HK-2 (cell line): ENCODE data around the gene UNC5A.
A peak's percentile ranks its signal among the peaks of the same experiment; 100 is the strongest.

Experiments
- DNase-seq: peaks from one replicate; pipeline ENCODE4 v3.0.0-alpha.2; 2018; ENCODE audit not compliant: unreplicated experiment

Gene UNC5A

DNA sequence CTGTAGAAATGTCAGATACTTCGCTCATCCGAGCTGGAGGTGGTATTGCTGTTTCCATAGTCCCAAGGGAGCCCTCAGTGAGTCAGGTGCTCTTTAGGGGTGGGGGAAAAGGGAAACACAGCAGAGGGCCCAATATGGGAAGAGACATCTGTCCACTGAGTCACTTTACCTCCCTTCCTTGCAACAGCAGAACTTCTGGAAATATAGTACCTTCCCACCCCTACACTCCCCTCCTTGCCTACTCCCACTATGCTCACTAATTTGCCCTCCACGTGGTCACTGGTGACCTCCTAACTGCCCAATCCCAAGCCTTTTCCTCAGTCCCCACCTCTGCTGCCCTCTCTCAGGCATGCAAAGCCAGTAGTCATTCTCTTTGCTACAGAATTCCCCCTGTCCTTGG is 86.9 kb downstream of the UNC5A start:
- DNase-seq, result no peak

DNA sequence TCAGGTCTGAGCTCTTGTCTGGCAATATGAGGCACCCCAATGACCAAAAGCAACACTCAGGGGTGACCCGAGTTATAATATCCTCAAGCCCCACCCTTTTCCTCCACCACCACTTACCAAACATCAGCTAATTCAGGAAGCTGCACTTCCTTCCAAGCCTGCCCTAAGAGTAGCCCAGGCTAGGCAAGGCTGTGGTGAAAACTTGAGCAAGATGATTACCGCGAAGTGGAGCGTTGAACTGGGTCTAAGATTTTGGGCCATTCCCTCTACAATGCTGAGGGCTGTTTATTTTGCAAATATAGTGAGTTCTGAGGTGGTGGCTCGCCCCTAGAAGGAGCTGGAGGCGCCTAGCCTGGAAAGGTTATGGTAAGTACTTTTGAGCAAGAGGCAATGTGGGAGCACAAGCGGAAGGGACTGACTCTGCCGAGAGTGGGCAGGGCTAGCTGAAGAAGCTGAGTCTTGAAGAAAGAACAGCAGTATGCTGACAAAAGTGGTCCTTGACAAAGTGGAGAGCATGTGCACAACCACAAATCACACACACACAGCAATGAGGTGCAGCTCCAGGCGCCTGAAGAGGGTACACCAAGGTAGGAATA is 89.0 kb downstream of the UNC5A start, which contains the start of gene HK3:
TSS of gene HK3 (minus strand) at position 51 of the 596 bp plus-strand sequence. CDS start 3,187 bp downstream, outside the sequence.
- DNase-seq, result no peak

DNA sequence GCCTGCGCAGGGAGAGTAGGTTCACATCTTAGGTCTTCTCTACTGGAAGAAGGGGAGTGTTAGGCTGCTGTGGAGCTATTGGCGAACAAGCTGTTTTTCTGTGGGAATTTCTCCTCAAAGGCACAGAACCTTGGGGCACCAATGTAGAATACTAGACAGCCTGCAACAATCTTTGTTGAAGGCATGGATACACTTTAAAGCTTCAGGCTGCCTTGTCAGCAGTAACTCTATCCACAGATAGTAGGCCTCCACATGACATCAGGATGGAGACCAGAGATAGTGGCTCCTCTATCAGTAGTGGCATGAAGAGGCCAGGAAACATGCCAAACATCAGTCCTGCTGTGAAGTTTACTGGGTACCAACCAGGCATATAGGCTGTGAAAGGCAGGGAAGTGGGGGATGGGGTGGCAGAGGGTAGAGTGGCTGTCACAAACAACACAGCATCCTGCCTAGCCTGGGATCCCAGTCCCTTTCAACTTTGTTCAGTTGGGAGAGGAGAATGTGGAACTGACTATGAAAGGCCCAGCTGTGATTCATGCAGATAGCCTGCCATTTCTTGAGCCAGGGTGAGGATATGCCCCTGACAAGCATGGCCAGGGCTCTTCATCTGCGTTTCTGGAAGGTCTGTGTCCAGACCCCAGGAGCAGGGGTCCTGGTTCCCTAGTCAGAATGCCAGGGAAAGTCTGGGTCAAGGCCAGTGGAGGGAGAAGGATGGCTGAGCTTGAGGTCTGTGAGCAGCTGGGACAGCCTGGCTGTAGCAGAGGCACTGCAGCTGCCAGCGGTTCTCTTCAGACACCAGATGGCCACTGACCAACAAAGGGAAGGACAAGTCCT is 89.8 kb downstream of the UNC5A start:
- DNase-seq, result no peak

DNA sequence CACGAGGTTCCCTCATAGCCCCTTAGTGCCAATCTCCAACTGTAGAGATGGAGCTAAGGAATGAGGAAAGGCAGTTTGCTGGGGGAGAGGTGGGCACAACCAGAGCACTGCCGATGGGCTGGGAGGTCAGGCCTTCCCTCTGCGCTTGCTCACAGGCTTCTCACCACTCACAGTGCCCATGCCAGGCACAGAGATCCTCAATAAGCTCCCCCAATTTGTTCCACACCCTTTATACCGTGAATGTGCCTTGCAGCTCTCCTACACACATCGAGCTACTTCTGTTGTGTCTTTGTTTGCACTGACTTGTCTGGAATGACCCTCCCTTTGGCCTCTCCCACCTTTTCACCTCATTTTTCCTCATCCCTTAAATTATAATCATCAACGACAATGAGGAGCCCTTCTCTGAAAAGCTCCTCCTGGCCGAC is 90.4 kb downstream of the UNC5A start:
- no peak for DNase-seq

DNA sequence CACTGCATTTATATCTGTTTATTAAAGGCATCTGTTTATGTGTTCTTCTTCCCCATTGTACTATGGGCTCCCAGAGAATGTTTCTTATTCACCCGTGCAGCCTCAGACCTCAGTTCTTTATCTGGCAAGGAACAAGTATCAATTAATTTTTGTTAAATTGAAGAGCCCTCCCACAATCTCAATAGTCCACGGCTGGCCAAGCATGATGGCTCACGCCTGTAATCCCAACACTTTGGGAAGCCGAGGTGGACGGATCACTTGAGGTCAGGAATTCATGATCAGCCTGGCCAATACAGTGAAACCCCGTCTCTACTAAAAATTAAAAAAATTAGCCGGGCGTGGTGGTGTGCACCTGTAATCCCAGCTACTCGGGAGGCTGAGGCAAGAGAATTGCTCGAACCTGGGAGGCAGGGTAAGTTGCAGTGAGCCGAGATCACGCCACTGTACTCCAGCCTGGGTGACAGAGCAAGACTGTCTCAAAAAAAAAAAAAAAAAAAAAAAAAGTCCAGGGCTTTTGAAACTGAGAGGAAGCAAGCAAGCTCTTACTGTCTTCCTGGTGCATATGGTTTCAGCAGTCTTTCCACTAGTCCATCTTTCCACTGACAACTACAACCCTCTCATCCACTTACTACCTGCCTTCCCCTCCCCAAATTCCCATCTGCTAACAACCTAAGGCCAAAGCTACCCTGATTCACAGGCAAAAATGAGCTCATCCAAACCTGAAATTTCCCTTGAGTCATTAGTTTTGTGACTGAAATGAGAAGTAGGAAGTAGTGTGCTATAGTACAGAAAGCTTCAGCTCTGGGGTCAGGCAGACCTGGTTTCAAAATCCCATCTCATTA is 91.1 kb downstream of the UNC5A start:
- no peak for DNase-seq

DNA sequence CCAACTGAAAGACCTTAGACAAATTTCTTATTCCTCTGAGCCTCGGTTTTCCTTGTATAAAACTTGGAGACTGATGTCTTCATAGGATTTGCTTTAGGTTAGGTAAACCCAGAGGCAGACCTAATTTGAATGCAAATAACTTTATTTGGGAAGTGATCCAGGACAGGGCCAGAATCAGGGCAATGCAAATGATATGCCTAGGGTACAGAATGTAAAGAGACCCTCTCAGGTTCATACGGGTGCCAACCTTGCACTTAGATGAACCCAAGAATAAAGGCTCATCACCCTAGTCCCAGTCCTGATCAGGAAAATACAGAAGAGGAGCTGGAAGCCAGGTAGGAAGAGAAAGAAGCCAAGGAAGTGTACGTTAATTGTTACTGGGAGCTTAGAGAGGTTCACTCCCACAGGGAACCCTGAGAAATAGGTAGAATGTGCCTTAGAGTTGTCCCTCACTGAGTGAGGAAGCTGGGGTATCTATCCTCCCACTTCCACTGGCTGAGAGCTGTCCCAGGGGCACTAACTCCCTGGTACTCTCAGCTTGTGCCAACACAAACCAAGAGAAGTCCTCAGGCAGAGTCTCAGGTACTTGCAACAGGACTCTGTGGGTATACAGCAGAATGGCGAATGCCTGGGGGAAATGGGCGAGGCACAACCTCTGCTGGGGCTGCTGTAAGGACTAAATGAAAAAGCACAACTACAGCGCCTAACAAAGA is 91.9 kb downstream of the UNC5A start:
- no peak for DNase-seq

DNA sequence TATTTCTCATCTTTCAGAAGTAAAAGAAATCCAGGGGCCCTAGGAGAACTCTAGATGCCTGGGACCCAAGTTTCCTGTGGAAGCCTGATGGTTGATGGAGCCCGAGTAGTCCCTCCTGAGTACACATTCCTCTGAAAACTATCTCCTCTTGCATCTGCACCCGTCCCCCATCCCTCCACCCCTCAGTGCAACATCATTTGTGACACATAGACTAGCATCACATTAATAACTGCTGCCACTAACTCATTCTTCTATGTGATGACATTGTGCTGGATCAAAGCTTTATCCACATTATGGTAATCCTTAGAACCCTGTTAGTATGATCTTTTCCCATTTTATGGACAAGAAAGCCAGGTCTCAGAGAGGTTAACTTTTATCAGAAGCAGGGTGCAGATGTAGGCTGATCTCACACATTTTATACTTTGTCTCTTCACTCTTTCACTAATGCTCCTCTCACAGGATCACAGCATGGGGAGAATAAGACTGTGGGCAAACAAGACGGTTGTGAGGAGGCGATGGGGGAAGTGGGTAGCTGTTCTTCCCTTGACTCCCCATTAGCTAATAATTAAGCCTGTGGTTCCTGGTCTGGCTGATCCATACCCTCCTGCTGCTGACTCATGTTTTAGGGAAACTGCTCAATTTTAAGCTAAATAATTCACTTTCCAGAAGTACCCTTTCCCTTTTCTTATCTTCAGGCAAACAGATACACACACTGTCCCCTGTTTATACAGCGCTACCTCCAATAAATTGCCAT is 92.7 kb downstream of the UNC5A start:
- DNase-seq, result peak; percentile 35

DNA sequence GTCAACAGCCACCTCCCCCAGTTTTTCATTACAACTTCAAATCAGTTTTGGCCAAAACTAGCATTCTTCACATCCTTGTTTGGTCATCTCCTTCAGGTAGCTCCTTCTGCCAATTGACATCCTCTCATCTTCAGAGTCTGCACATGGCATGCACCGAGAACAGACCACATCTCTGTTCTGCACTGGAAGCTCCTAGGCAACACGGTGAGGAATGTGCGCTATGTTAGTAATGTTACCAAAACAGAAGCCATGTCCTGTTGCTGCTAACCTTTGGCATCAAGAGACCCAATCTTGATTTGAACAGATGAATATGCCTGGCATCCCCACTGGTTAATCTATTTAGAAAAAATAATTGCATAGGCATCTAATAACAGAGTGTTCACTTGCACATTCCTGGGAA is 93.9 kb downstream of the UNC5A start:
- peak; percentile 24 for DNase-seq

DNA sequence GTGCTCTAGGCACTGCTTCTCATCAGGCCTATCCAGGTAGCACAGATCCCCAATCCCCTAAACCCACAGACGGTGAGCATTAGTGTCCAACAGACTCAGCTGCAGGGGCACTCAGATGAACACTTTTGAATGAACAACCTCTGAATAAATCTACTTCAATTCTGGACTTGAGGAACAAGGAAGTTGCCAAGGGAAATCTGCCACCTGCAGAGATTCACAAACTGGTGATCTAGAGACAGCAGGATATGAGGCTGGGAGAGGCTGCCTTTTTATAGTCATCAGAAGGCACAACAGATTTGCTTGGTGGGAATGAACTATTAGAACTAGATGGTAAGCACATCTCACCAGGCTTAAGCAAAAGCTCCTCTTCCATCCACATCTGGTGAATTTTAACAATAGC is 95.8 kb downstream of the UNC5A start:
- no peak for DNase-seq

DNA sequence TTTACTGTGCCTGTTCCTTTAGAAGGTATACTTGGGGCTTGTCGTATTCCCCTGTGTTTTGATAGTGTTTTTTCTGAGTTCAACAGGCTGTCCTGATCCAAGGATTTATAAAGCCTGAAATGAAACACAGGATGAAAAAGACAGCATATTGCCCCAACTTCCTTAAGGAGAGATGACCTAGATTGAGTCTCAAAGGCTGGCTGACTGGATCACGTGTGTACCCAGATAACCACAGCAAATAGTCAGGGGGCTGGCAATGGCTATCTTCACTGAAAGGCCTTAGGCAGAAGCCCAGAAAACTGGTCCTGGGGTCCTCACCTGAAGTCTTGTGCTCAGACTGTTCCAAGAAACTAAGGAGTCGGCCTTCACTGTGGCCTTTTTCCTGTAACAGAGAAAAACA is 96.4 kb downstream of the UNC5A start:
- DNase-seq, result no peak

DNA sequence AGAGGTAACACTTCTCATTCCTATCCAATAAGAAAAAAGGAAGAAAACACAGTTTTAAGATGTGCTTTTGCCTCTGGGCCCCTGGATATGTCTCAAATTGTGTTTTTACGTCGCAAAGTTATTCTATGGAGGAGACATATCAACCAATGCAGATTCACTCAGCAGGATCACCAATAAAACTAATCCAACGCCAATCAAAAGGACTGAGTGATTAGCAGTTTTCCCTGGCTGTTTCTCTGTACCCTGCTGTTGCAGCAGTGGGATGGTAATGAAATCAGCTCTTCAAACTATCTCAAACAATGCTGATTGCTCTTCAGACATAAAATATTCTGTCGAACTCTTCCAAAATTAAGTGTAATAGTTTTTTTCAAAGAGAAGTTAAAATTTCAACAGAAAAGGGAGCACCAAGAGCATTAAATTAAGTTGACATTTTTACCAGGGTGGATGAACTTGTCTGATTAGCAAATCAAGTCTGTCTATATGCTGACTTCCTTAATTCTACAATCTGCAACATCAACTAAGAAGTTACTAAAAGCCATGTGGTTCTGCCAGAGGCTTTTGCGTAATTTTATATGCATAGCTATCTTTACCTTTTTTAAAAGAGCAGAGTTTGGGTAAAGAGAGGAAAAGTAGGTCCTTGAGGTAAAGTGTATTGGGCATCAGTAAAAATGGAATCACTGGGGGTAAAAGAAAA is 98.5 kb downstream of the UNC5A start:
- no peak for DNase-seq

DNA sequence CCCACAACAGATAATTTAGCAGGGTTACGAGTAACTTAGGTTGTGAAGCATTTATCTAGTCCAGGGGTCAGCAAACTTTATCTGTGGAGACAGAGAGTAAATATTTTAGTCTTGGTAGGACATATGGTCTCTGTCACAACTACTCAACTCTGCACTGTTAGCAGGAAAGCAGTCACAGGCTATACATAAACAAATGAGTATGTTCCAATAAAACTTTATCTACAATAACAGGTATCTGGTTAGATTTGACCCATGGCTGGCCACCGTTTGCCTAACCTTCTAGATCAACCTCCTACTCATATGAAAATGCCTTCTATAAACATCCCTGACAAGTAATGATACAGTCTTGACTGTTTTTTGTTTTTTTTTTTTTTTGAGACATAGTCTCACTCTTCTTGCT is 101.8 kb downstream of the UNC5A start:
- no peak for DNase-seq

DNA sequence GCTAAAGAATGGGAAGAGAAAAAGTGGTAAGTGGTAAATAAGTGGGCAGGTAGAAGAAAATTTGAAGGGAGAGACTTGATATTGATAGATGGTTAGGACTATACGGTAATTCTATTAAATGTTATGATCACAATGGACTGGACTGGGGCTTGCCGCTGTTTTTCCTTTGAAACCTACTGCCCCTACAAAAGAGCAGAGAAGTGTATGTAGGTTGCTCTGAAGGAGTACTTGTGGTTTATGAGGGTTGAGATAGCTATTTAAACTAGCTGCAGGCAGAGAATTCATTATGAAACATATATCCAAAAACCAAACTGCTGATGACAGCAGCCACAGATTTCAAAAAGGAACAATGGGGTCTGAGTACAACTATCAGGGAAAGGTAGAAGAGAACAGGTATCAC is 105.5 kb downstream of the UNC5A start:
- DNase-seq, result no peak

DNA sequence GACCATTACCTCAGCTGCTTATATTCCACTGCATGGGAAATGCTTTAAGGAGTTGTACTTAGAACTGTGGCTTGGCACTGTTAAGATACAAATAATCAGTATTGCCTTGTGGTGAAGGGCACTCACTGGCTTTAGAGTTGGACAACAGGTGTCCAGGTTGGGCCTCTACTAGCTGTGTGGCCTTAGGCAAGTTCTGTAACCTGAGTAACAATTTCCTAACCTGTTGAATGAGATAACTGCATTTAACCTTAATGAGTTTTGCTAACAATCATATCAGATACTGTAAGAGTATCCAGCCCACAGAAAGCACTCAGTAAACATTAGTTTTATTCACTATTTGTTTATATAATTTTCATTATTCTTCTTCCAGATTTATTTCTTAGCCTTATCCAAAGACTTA is 106.0 kb downstream of the UNC5A start:
- no peak for DNase-seq

DNA sequence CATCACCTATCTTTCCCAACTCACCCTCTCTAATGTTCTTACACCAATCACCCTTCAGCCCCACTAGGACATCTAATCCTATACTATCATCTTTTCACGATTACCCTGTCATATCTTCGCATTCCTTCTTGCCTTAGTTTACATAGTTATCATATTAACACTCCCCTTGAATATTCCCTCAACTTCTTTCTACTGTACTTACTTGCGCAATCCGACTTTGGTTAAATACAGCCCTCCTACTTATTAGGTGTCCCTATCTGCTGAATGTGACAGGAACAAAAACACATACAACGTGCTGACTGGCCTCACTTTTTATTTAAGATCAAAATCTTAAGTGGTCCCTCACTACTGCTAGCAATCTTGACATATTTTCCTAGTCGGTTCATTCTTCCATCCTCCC is 108.3 kb downstream of the UNC5A start:
- no peak for DNase-seq

DNA sequence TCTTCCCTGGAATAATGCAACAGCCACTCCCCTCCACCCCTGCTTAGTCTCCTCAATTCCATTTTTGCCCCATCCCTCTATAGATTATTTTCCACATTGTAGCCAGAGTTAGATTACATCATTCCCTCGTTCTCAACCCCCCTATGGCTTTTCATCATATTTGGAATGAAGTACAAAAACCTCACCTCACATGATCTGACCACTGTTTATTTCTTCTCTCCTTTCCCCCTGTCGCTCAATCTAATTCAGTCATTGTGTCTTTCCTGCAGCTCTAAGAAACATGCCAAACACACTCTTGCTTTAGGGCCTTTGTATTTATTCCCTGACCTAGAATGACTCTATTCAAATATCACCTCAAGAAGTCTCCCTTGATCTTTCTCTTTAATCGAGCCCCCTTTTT is 111.4 kb downstream of the UNC5A start:
- no peak for DNase-seq

DNA sequence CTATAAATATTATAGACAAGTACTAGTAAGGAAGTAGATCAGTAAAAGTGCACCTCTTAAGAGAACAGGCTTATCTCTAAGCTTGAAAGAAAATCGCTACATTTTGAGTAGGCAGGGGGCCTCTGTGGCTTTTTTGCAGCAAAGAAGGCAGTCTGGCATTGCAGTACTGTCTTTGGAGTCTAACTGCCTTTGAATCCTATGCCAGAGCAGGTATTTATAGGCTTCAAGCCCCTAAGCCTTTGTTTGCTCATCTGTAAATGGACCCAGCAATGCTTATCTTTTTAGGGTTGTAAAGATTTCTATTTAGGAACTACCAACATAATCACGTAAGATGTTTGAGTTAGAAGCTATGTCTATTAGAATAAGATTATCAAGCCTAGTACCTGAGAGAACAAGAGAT is 112.5 kb downstream of the UNC5A start:
- DNase-seq, result no peak

DNA sequence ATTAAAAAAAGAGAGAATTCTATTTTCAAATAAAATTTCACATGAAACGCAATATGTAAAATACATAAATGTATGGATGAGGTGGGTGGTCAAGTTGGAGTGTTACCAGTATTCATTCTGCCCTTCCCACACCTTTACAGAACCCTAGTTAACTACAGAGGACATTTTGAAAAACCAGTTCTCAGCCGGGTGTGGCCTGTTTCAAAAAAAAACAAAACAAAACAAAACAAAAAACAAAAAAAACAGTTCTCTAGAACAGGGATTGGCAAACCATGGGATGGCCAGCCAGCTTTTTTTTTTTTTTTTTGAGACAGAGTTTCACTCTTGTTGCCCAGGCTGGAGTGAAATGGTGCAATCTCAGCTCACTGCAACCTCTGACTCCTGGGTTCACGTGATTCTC is 117.2 kb downstream of the UNC5A start:
- DNase-seq, result no peak

DNA sequence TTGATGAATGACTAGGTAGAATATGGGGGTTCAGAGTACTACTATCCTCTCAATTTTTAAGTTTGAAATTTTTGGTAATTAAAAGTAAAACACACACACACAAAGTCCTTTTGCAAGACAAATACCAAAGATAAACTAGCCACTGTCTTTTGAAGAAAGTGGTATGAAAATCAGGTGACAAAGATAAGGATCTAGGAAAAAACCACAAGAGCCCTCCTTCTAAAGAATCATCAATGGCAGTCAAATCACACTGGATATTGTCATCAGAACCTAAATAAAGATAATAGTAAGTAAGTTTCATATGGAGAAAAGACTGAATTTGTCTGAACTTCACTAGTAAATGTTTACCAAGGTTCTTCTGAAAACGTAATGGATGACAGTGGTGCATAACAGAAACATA is 119.3 kb downstream of the UNC5A start:
- no peak for DNase-seq
